KOPT-K1 (cell line): ENCODE results near the gene PARS2.
A peak's percentile ranks its signal among the peaks of the same experiment; 100 is the strongest.

Experiments used
- H3K27ac ChIP-seq: fragments of 200-600 bp; sonication (generic); 2 replicates; pipeline ENCODE4 v1.5.1; 2016; ENCODE audit warnings: antibody characterized with exemption, mild to moderate bottlenecking, low read depth, low read length; ENCODE audit not compliant: poor library complexity, severe bottlenecking
- H3K36me3 ChIP-seq: fragments of 200-600 bp; sonication (generic); 2 replicates; pipeline ENCODE4 v1.5.1; 2017; ENCODE audit warnings: antibody characterized with exemption, mild to moderate bottlenecking, low read length, moderate library complexity; ENCODE audit not compliant: insufficient read depth
- H3K9me3 ChIP-seq: fragments of 200-600 bp; sonication (generic); 2 replicates; pipeline ENCODE4 v1.5.1; 2017; ENCODE audit warnings: antibody characterized with exemption, low read length, mild to moderate bottlenecking; ENCODE audit not compliant: insufficient read depth, poor library complexity, severe bottlenecking

PARS2 gene

GRCh38 chr1:54764922-54765561, 719 bp upstream of the PARS2 start:
- Histone ChIP-seq H3K9me3 (no peaks in the 10 kb centered on the region), H3K27ac (no peak overlapping the region), H3K36me3 (no peaks in the 10 kb centered on the region)

GRCh38 chr1:54763816-54764132, 549 bp downstream of the PARS2 start:
- H3K27ac ChIP-seq, result peak overlapping the region; percentile 78
- 0 out of 2 replicates have a peak, but pooled peaks cover under 1% of the 10 kb centered on the region for H3K36me3 ChIP-seq
- H3K9me3 ChIP-seq, result no peaks in the 10 kb centered on the region

- Histone ChIP-seq H3K36me3 (peaks cover 14% of the 10 kb centered on the region; the same call in 1 of the 2 replicates), H3K9me3 (no peaks in the 10 kb centered on the region)
Measured at GRCh38 chr1:54758678-54759348, 5.5 kb downstream of the PARS2 start.

GRCh38 chr1:54757833-54758232, 6.5 kb downstream of the PARS2 start:
- Histone ChIP-seq H3K27ac (no peak overlapping the region), H3K9me3 (no peaks in the 10 kb centered on the region), H3K36me3 (peaks cover 14% of the 10 kb centered on the region; the same call in 1 of the 2 replicates)

More at GRCh38 chr1:54758678-54759348, 5.5 kb downstream of the PARS2 start:
- H3K27ac ChIP-seq, result no peak overlapping the region

GRCh38 chr1:54754486-54755285, 9.6 kb downstream of the PARS2 start:
- Histone ChIP-seq H3K27ac (no peak overlapping the region), H3K9me3 (no peaks in the 10 kb centered on the region), H3K36me3 (peaks cover 14% of the 10 kb centered on the region; the same call in 1 of the 2 replicates)

- no peak overlapping the region for H3K27ac ChIP-seq
- no peaks in the 10 kb centered on the region for H3K9me3 ChIP-seq
- H3K36me3 ChIP-seq, result peaks cover 14% of the 10 kb centered on the region; the same call in 1 of the 2 replicates
Measured at GRCh38 chr1:54754045-54754444, 10.3 kb downstream of the PARS2 start.

- H3K9me3 ChIP-seq, result no peaks in the 10 kb centered on the region
- H3K36me3 ChIP-seq, result no peaks in the 10 kb centered on the region; the same call in 1 of the 2 replicates
- H3K27ac ChIP-seq, result no peak overlapping the region
Measured at GRCh38 chr1:54751426-54751825, 12.9 kb downstream of the PARS2 start.

GRCh38 chr1:54750596-54750995, 13.7 kb downstream of the PARS2 start:
- no peak overlapping the region for H3K27ac ChIP-seq
- no peaks in the 10 kb centered on the region for H3K9me3 ChIP-seq
- no peaks in the 10 kb centered on the region; the same call in 1 of the 2 replicates for H3K36me3 ChIP-seq

- H3K27ac ChIP-seq, result no peak overlapping the region
- no peaks in the 10 kb centered on the region for H3K9me3 ChIP-seq
- H3K36me3 ChIP-seq, result peaks cover 11% of the 10 kb centered on the region
Measured at GRCh38 chr1:54748094-54748835, 16.1 kb downstream of the PARS2 start.

- Histone ChIP-seq H3K36me3 (peaks cover 35% of the 10 kb centered on the region), H3K27ac (no peak overlapping the region), H3K9me3 (no peaks in the 10 kb centered on the region)
Measured at GRCh38 chr1:54745864-54746263, 18.5 kb downstream of the PARS2 start.

GRCh38 chr1:54745274-54745673, 19.0 kb downstream of the PARS2 start:
- H3K27ac ChIP-seq, result no peak overlapping the region
- no peaks in the 10 kb centered on the region for H3K9me3 ChIP-seq
- H3K36me3 ChIP-seq, result peaks cover 41% of the 10 kb centered on the region

GRCh38 chr1:54744696-54745095, 19.6 kb downstream of the PARS2 start:
- peaks cover 47% of the 10 kb centered on the region for H3K36me3 ChIP-seq
- H3K27ac ChIP-seq, result no peak overlapping the region

GRCh38 chr1:54743416-54744226, 20.7 kb downstream of the PARS2 start:
- H3K27ac ChIP-seq, result no peak overlapping the region
- H3K36me3 ChIP-seq, result peaks cover 57% of the 10 kb centered on the region
- H3K9me3 ChIP-seq, result no peaks in the 10 kb centered on the region

More at GRCh38 chr1:54744696-54745095, 19.6 kb downstream of the PARS2 start:
- H3K9me3 ChIP-seq, result no peaks in the 10 kb centered on the region

GRCh38 chr1:54742282-54742681, 22.0 kb downstream of the PARS2 start:
- Histone ChIP-seq H3K36me3 (peaks cover 71% of the 10 kb centered on the region), H3K27ac (no peak overlapping the region), H3K9me3 (no peaks in the 10 kb centered on the region)
